Measurements from ENCODE around the gene LGALS7. TPM values are rescaled to one million over a fixed set of nuclear protein-coding genes. Genes with fewer than 3 reads are reported as not detected.
"Not testable (repeated sequence)": the region's sequence is repeated elsewhere in the genome, so short reads cannot be mapped to it uniquely, and the experiment has no call there.

LGALS7 gene
- total and polyA plus RNA-seq, 2 experiments from 2014 or later = 1.2 TPM; not detected in 1

GRCh38 chr19:38784224-38784623, 10.9 kb upstream of the LGALS7 start:
- no peak for TF ChIP-seq EZH2phosphoT487 (IDR thresholded peaks at IDR 0.05; ENCODE audit: low read depth, severe bottlenecking, unreplicated experiment)
- no peak for TF ChIP-seq EZH2 (IDR thresholded peaks at IDR 0.05; ENCODE audit: borderline replicate concordance)
- TF ChIP-seq CTCF (IDR thresholded peaks at IDR 0.05; ENCODE audit: poor library complexity) = no peak
- Histone ChIP-seq H3K9me2 (replicated peaks; ENCODE audit: insufficient read depth) (no peaks in the 10 kb centered on the region), H3K36me3 (replicated peaks; ENCODE audit: insufficient read depth, low read depth) (no peaks in the 10 kb centered on the region), H3K27me3 (no peaks in the 10 kb centered on the region), H3K27ac (peak overlapping the region; percentile 62), H4K20me1 (ENCODE audit: insufficient read depth, poor library complexity, severe bottlenecking) (no peaks in the 10 kb centered on the region), H2AFZ (no peak overlapping the region), H3K79me2 (no peaks in the 10 kb centered on the region), H3K4me3 (no peak overlapping the region), H3K9me3 (ENCODE audit: low read depth) (no peaks in the 10 kb centered on the region), H3K4me1 (ENCODE audit: insufficient read depth) (no peaks in the 10 kb centered on the region), H3K4me2 (no peak overlapping the region)
- DNase-seq (ENCODE audit: low spot score) = peak; percentile 60
- WGBS (ENCODE audit: low lambda C conversion rate, missing lambda C conversion rate) = 43% methylated on average over 3 of the region's 3 CpGs

GRCh38 chr19:38782212-38782611, 8.9 kb upstream of the LGALS7 start:
- H3K9me2 ChIP-seq (replicated peaks; ENCODE audit: insufficient read depth); H4K20me1 ChIP-seq (ENCODE audit: insufficient read depth, poor library complexity, severe bottlenecking); H2AFZ ChIP-seq; H3K4me1 ChIP-seq (ENCODE audit: insufficient read depth); H3K27ac ChIP-seq; DNase-seq (ENCODE audit: low spot score); H3K36me3 ChIP-seq (replicated peaks; ENCODE audit: insufficient read depth, low read depth); H3K27me3 ChIP-seq; H3K4me3 ChIP-seq; H3K4me2 ChIP-seq; H3K79me2 ChIP-seq; H3K9me3 ChIP-seq (ENCODE audit: low read depth): not testable (repeated sequence)
- WGBS (ENCODE audit: low lambda C conversion rate, missing lambda C conversion rate) = 95% methylated on average over 13 of the region's 13 CpGs

GRCh38 chr19:38781058-38781457, 7.7 kb upstream of the LGALS7 start:
- Histone ChIP-seq H3K9me2 (replicated peaks; ENCODE audit: insufficient read depth) (no peaks in the 10 kb centered on the region), H3K4me3 (no peak overlapping the region), H3K79me2 (no peaks in the 10 kb centered on the region), H3K4me1 (ENCODE audit: insufficient read depth) (no peaks in the 10 kb centered on the region), H4K20me1 (ENCODE audit: insufficient read depth, poor library complexity, severe bottlenecking) (no peaks in the 10 kb centered on the region), H3K9me3 (ENCODE audit: low read depth) (no peaks in the 10 kb centered on the region), H2AFZ (no peak overlapping the region), H3K27me3 (no peaks in the 10 kb centered on the region), H3K27ac (no peak overlapping the region), H3K36me3 (replicated peaks; ENCODE audit: insufficient read depth, low read depth) (no peaks in the 10 kb centered on the region), H3K4me2 (no peak overlapping the region)
- 83% methylated on average over 7 of the region's 7 CpGs for WGBS (ENCODE audit: low lambda C conversion rate, missing lambda C conversion rate)
- DNase-seq (ENCODE audit: low spot score) = no peak
- TF ChIP-seq EZH2phosphoT487 (IDR thresholded peaks at IDR 0.05; ENCODE audit: low read depth, severe bottlenecking, unreplicated experiment) = no peak
- TF ChIP-seq EZH2 (IDR thresholded peaks at IDR 0.05; ENCODE audit: borderline replicate concordance) = no peak
- no peak for TF ChIP-seq CTCF (IDR thresholded peaks at IDR 0.05; ENCODE audit: poor library complexity)

- H3K4me3 ChIP-seq = no peak overlapping the region
- 95% methylated on average over 7 of the region's 7 CpGs for WGBS (ENCODE audit: low lambda C conversion rate, missing lambda C conversion rate)
- H3K79me2 ChIP-seq = no peaks in the 10 kb centered on the region
- no peaks in the 10 kb centered on the region for H3K36me3 ChIP-seq (replicated peaks; ENCODE audit: insufficient read depth, low read depth)
- TF ChIP-seq EZH2phosphoT487 (IDR thresholded peaks at IDR 0.05; ENCODE audit: low read depth, severe bottlenecking, unreplicated experiment) (no peak), CTCF (IDR thresholded peaks at IDR 0.05; ENCODE audit: poor library complexity) (no peak), EZH2 (IDR thresholded peaks at IDR 0.05; ENCODE audit: borderline replicate concordance) (no peak)
- H3K27ac ChIP-seq = no peak overlapping the region
- H3K9me3 ChIP-seq (ENCODE audit: low read depth) = no peaks in the 10 kb centered on the region
- H2AFZ ChIP-seq = no peak overlapping the region
- H4K20me1 ChIP-seq (ENCODE audit: insufficient read depth, poor library complexity, severe bottlenecking) = no peaks in the 10 kb centered on the region
- DNase-seq (ENCODE audit: low spot score) = no peak
- H3K9me2 ChIP-seq (replicated peaks; ENCODE audit: insufficient read depth) = no peaks in the 10 kb centered on the region
- H3K4me2 ChIP-seq = no peak overlapping the region
- H3K27me3 ChIP-seq = no peaks in the 10 kb centered on the region
- no peaks in the 10 kb centered on the region for H3K4me1 ChIP-seq (ENCODE audit: insufficient read depth)
These were observed 7.1 kb upstream of the LGALS7 start for GRCh38 chr19:38780443-38780842.
